ENCODE results near the gene FOXJ1.

DNA sequence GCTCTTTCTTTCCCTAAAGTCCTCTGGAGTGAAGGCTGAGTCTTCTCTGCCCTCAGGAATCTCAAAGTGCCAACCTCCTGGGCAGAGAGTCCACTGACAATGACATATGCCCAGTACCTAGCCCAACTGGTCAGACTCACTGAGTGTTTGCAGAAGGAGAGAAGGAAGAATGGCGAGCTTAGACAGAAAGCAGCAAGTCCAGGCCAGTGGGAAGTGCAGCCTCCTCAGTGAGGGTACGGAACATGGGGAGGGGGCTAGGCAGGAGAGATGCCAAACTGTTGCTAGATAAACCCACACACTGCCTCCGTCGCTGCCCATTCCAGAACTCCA, 38.1 kb downstream of the FOXJ1 start:
- TF ChIP-seq L3MBTL2 (conservative IDR thresholded peaks at IDR 0.05) (no peak), HDGF (IDR thresholded peaks at IDR 0.05; ENCODE audit: borderline replicate concordance) (no peak), FOXA1 (IDR thresholded peaks at IDR 0.05) (no peak), NFRKB (IDR thresholded peaks at IDR 0.05) (no peak), BHLHE40 (IDR thresholded peaks at IDR 0.05; ENCODE audit: borderline replicate concordance) (no peak), ARNT (IDR thresholded peaks at IDR 0.05) (no peak), SP1 (IDR thresholded peaks at IDR 0.05) (no peak)

Measured in HEK293T (cell line).